ENCODE results near the gene VIL1. TPM values are rescaled to one million over a fixed set of nuclear protein-coding genes. Genes with fewer than 3 reads are reported as not detected.

VIL1 gene
- total RNA-seq, 1 experiment from 2014 or later, result not detected

GRCh38 chr2:218423584-218423983 lies 4.7 kb downstream of the VIL1 start:
- Histone ChIP-seq H3K36me3 (no peaks in the 10 kb centered on the region), H3K4me3 (no peak overlapping the region), H3K27me3 (no peaks in the 10 kb centered on the region), H3K9me3 (no peaks in the 10 kb centered on the region)
- no peak for DNase-seq

- H3K9me3 ChIP-seq, result no peaks in the 10 kb centered on the region
- DNase-seq, result no peak
Observed at GRCh38 chr2:218425531-218425930, 6.6 kb downstream of the VIL1 start.

GRCh38 chr2:218427741-218428140 lies 8.8 kb downstream of the VIL1 start:
- H3K9me3 ChIP-seq, result no peaks in the 10 kb centered on the region
- no peak overlapping the region for H3K4me3 ChIP-seq
- H3K36me3 ChIP-seq, result no peaks in the 10 kb centered on the region
- no peak for DNase-seq
- H3K27me3 ChIP-seq, result no peaks in the 10 kb centered on the region

More at GRCh38 chr2:218425531-218425930, 6.6 kb downstream of the VIL1 start:
- H3K4me3 ChIP-seq, result no peak overlapping the region
- H3K36me3 ChIP-seq, result no peaks in the 10 kb centered on the region
- H3K27me3 ChIP-seq, result no peaks in the 10 kb centered on the region

- Histone ChIP-seq H3K36me3 (no peaks in the 10 kb centered on the region), H3K9me3 (no peaks in the 10 kb centered on the region), H3K4me3 (no peak overlapping the region), H3K27me3 (no peaks in the 10 kb centered on the region)
- no peak for DNase-seq
Observed at GRCh38 chr2:218428846-218429558, 10.1 kb downstream of the VIL1 start.

- Histone ChIP-seq H3K36me3 (no peaks in the 10 kb centered on the region), H3K4me3 (no peak overlapping the region), H3K27me3 (no peaks in the 10 kb centered on the region), H3K9me3 (no peaks in the 10 kb centered on the region)
- no peak for DNase-seq
Observed at GRCh38 chr2:218429911-218430692, 11.2 kb downstream of the VIL1 start.

- no peaks in the 10 kb centered on the region for H3K36me3 ChIP-seq
- no peaks in the 10 kb centered on the region for H3K27me3 ChIP-seq
Observed at GRCh38 chr2:218430721-218431120, 11.8 kb downstream of the VIL1 start.

GRCh38 chr2:218431878-218432277 lies 13.0 kb downstream of the VIL1 start:
- no peaks in the 10 kb centered on the region for H3K36me3 ChIP-seq
- H3K27me3 ChIP-seq, result no peaks in the 10 kb centered on the region
- H3K9me3 ChIP-seq, result no peaks in the 10 kb centered on the region
- DNase-seq, result no peak
- no peak overlapping the region for H3K4me3 ChIP-seq

More at GRCh38 chr2:218430721-218431120, 11.8 kb downstream of the VIL1 start:
- no peaks in the 10 kb centered on the region for H3K9me3 ChIP-seq
- DNase-seq, result no peak
- no peak overlapping the region for H3K4me3 ChIP-seq

GRCh38 chr2:218432676-218433365 lies 13.9 kb downstream of the VIL1 start:
- no peak for DNase-seq
- no peaks in the 10 kb centered on the region for H3K27me3 ChIP-seq

GRCh38 chr2:218434456-218434855 lies 15.5 kb downstream of the VIL1 start:
- no peak overlapping the region for H3K4me3 ChIP-seq
- H3K9me3 ChIP-seq, result no peaks in the 10 kb centered on the region
- no peaks in the 10 kb centered on the region for H3K27me3 ChIP-seq
- DNase-seq, result no peak
- no peaks in the 10 kb centered on the region for H3K36me3 ChIP-seq

More at GRCh38 chr2:218432676-218433365, 13.9 kb downstream of the VIL1 start:
- Histone ChIP-seq H3K9me3 (no peaks in the 10 kb centered on the region), H3K4me3 (no peak overlapping the region), H3K36me3 (no peaks in the 10 kb centered on the region)

- no peaks in the 10 kb centered on the region for H3K9me3 ChIP-seq
- no peaks in the 10 kb centered on the region for H3K36me3 ChIP-seq
- H3K27me3 ChIP-seq, result no peaks in the 10 kb centered on the region
- DNase-seq, result no peak
- no peak overlapping the region for H3K4me3 ChIP-seq
Observed at GRCh38 chr2:218435003-218435982, 16.4 kb downstream of the VIL1 start.

GRCh38 chr2:218436992-218437391 lies 18.1 kb downstream of the VIL1 start:
- H3K36me3 ChIP-seq, result no peaks in the 10 kb centered on the region
- H3K9me3 ChIP-seq, result no peaks in the 10 kb centered on the region
- no peaks in the 10 kb centered on the region for H3K27me3 ChIP-seq
- no peak overlapping the region for H3K4me3 ChIP-seq
- DNase-seq, result no peak

GRCh38 chr2:218437969-218438368 lies 19.0 kb downstream of the VIL1 start:
- no peaks in the 10 kb centered on the region for H3K36me3 ChIP-seq
- H3K27me3 ChIP-seq, result no peaks in the 10 kb centered on the region
- H3K4me3 ChIP-seq, result no peak overlapping the region
- no peak for DNase-seq
- H3K9me3 ChIP-seq, result no peaks in the 10 kb centered on the region

- Histone ChIP-seq H3K4me3 (no peak overlapping the region), H3K36me3 (no peaks in the 10 kb centered on the region), H3K27me3 (no peaks in the 10 kb centered on the region), H3K9me3 (no peaks in the 10 kb centered on the region)
- peak; percentile 24 for DNase-seq
Observed at GRCh38 chr2:218438596-218438995, 19.7 kb downstream of the VIL1 start.

GRCh38 chr2:218444692-218445357 lies 25.9 kb downstream of the VIL1 start:
- H3K4me3 ChIP-seq, result no peak overlapping the region
- H3K9me3 ChIP-seq, result no peaks in the 10 kb centered on the region
- H3K36me3 ChIP-seq, result peaks cover 12% of the 10 kb centered on the region
- DNase-seq, result no peak
- H3K27me3 ChIP-seq, result no peaks in the 10 kb centered on the region

GRCh38 chr2:218445602-218446001 lies 26.7 kb downstream of the VIL1 start:
- no peaks in the 10 kb centered on the region for H3K27me3 ChIP-seq
- H3K9me3 ChIP-seq, result no peaks in the 10 kb centered on the region
- peaks cover 12% of the 10 kb centered on the region for H3K36me3 ChIP-seq
- no peak overlapping the region for H3K4me3 ChIP-seq
- no peak for DNase-seq

GRCh38 chr2:218446547-218446946 lies 27.6 kb downstream of the VIL1 start:
- DNase-seq, result no peak
- H3K36me3 ChIP-seq, result peaks cover 12% of the 10 kb centered on the region
- no peak overlapping the region for H3K4me3 ChIP-seq
- H3K27me3 ChIP-seq, result no peaks in the 10 kb centered on the region
- H3K9me3 ChIP-seq, result no peaks in the 10 kb centered on the region
